Umbilical cord (tissue), 2 donors: ENCODE data around the gene JAKMIP3. TPM values are rescaled to one million over a fixed set of nuclear protein-coding genes. Genes with fewer than 3 reads are reported as not detected.

Source experiments
- DNase-seq: peaks from one replicate; pipeline ENCODE4 v3.0.0-alpha.2; 2015; ENCODE audit warnings: low spot score
- total RNA-seq: library from RNA; depleted of rRNA; stranded (reverse); fragments of >200 nt; gene quantifications from one replicate; pipeline ENCODE4 v1.2.3, GENCODE V29; 2014; ENCODE audit warnings: low replicate concordance; ENCODE audit not compliant: insufficient read depth

The JAKMIP3 gene
- total RNA-seq, 1 donor from 2014 or later = 0.72 TPM

DNA sequence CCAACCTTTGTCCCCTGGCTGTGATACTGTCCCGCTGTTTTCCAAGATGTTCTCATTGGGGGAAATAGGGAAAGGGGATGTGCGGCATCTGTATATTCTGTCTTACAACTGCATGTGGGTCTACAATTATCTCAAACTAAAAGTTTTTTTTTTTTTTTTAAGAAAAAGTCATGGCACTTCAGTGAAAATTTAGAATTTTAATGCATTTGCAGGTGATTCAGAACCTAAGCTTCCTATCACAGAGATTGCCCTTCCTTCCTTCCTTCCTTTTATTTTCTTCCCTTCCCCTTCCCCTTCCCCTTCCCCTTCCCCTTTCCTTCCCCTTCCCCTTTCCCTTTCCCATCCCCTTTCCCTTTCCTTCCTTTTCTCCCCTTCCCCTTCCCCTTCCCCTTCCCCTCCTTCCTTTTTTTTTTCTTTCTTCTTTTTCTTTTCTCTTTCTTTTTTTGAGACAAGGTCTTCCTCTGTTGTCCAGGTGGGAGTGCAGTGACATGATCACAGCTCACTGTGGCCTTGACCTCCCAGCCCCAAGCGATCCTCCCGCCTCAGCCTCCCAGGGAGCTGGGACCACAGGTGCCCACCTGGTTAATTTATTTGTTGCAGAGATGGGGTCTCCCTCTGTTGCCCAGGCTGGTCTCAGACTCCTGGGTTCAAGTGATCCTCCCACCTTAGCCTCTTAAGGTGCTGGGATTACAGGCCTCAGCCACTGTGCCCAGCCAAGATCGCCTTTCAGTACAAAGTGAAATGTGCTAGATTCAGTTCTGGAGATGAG lies 32.0 kb downstream of the JAKMIP3 start:
- DNase-seq = no peak

DNA sequence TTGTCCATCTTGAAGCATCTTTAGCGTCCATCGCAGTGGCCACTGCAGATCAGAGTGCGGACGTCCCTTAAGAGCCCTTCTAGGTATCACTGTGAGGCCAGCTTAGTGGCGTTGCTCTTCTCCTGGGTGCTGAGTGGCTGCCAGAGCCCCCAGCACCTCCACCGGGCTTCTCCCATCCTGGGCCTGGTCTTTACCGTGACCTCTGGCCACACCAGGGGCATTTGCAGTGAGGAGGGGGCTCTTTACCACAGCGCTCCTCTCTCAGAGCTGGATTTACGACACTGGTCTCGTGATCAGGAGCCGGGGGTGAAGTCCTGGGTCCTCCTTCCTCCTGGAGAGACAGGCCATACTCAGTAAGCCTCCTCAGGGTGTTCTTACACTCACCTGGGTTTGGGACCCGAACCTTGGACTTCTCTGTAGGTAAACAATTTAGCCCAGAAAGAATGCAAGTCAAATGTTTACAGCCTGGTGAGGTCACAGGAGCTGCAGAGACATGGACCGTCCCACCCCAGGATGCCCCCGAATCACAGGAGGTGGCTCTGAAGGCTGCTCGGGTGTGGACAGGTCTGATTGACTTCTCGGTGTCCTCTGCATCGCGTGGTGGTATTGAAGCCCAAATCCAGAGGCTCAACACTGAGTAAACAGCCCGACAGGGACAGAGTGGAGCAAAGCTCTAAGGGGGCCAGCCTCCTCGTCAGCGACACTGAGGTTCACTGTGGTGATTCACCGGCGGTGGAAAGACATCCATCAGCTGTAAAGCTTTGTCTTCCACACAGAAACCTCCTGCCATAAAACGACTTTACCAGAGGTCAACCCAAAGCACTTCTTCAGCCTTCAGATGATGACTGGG lies 33.0 kb downstream of the JAKMIP3 start:
- DNase-seq = peak; percentile 2

DNA sequence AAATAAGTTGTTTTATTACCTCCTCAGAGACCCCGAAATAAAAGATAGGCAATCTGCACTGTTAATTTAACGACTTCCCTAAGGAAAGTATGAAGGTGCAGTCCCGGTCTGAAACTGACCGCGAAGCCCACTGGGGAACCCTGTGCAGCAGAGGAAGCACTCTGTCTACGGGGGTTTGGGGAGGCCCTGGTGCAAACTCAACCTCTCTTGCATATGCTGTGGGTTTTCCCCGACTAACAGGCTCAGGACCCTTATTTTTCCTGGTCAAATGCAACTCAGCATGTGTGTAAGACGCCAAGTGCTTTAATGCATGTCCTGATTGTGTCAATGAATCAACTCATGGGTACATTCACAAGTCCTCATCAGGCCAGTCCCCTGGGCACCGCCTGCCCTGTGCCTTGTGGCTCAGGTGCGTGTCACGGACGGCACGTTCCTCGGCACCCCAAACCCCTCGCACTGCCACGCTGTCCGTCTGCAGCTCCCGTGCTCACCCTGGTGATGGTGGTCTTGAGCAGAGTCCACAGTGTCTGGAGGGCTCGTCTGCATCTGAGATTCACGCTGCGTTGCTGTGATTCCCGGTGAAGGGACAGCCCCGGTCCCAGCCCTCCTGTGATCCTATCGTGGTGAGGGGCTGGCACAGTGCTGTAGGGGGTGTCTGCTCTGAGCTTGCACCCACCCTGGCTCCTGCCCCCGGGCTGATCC lies 33.8 kb downstream of the JAKMIP3 start:
- no peak for DNase-seq

DNA sequence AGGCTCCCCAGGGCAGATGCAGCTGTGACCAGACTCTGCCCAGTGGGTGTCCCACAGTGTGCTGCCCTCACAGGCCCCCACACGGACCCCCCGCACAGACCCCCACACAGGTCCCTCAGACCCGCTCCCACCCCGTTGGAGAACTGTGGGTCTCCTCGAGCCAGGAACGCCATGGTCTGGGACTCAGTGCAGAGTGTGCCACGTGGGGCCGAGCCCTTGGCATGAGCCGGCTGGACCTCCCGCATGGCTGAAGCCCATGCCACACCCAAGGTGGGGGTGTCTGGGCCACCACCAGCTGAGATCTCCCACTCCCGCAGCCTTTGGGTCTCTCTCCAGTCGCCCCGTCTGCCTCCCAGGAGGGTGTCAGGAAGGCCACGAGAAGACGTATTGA lies 34.3 kb downstream of the JAKMIP3 start:
- DNase-seq = no peak

DNA sequence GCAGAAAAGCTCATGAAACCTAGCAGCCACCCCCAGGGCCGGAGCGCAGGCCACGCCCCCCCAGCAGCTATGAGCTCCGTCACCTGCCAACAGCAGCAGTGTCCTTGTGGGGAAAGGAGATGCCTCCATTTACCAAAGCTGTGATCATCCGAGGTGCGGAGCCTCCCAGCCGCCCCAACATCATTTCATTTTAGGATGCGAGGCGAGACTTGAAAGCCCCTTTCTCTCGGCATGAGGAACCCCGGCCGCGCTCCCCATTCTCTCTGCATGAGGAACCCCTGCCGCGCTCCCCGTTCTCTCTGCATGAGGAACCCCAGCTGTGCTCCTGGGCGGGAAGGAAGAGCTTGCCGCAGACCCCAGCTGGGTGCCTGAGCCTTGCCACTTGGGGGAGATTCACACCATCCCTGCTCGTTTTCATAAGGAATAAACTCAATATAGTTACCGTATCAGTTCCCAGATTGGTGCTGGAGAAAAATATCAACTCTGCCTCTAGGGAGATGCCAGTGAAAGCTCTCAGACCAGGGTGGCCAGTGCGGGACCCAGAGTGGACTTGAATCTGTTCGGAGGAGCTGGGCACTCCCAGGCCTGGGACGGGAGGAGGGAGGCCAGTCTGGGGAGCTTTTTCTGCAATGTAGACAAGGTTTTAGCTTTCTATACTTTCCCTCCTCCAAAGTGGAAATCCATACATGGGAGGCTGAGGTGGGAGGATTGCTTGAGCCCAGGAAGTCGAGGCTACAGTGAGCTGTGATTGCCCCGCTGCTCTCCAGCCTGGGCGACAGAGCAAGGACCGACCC lies 35.0 kb downstream of the JAKMIP3 start:
- DNase-seq = no peak

DNA sequence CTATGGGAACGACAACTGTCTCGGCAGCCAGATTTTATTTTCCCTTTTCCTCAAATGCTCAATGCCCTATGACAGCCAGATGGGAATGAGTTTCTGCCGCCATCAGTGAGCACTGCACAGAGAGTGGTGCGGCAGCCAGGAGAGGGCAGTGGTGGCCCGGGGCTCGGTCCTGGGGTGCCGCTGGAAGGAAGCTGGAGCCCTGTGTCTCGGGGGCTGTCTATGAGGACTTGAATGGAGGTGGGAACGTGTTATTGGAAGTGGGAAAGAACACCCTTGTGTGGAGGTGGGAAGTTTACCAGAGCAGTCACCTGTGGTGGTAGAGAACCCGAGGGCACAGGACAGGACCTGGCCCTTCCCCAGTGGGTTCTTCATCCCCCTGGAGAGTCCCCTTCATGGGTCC lies 35.8 kb downstream of the JAKMIP3 start:
- no peak for DNase-seq

DNA sequence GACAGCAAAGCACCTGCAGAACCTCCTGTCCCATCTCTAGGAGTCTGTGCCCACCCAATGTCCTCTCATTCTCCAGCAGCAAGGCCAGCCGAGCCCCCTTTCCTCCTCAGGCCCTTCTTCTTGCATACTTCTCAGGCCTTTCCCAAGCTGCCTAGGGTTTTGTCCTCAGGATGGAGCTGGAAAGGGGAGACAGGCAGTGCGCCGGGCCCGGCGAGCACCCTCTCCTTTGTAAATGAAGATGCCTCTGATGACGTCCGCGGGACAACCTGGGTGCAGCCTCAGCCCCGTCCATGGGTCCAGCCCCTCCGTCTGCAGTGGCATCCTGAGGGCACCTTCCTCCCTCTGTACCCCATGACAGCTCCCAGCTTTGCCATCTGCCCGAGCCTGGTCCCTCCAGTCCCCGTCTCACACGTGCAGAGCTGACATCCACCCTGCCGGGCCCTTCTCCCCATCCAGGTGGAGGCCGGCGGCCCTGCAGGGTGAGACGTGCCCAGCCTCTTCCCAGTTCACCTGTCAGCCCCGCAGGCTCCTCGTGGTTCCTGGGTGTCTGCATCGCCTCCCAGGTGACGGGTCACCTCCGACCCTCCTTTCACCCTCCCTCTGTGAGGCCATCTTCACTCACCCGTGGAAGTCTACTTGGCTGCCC lies 36.4 kb downstream of the JAKMIP3 start:
- DNase-seq = no peak

DNA sequence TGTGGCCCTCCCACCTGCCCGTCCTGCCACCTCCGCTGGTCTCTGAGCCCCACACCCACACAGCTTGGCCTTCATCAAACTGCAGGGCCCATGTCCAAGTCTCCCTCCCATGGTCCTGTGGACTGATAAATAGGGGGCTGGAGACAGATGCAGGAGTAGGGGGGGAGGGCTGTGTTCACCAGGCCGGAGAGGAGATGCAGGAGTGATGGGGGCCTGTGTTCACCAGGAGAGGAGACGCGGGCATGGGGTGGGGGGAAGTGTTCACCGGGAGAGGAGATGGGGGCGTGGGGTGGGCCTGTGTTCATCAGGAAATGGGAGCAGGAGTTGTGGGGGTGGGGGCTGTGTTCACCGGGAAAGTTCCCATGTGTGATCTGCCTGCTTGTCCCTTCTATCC lies 37.0 kb downstream of the JAKMIP3 start:
- no peak for DNase-seq

DNA sequence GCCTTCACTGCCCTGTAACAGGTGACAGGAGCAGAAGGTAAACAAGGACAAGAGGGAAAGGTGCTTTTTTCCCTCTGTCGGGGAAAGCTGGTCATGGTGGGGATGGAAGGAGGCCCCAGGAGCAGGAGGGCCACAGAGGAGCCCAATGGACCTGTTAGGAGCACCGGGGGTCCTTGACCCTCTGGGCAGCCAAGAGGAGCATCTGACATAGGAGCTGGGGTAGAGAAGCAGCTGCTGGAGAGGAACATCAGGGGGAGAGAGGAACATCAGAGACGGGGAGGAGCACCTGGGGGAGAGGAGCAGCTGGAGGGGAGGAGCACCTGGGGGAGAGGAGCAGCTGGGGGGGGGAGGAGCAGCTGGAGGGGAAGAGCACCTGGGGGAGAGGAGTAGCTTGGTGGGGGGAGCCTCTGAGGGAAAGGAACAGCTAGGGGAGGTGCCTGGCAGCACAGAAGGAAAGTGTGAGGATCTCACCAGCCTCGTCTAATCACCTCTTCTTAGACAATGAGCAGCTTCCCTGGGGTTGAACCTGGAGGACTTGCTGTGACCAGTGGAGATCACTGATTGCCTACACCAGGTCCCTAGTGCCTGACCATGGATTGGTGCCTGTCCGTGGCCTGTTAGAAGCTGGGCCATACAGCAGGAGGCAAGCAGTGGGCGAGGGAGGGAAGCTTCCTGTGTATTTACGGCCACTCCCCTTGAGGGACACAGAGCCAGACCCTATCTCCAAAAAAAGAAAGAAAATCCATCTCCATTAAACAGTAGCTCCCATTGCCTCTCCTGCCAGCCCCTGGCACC lies 37.6 kb downstream of the JAKMIP3 start:
- no peak for DNase-seq

DNA sequence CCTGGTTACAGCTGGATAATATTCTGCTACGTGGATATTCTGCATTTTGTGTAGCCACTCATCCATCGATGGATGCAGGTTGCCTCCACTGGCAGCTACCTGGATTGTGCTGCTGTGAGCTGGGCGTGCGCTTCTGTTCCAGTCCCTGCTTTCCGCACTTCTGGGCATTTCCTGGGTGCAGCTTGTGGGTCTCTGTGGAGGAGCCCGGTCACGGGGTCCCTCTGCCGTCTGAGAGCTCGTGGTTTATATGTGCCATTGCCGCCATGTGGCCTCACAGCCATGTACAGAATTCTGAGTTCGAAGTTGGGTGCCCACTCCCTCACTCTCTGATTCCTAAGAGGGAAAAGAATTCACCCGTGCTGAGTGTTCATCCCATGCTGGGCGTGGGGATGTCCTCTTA lies 38.3 kb downstream of the JAKMIP3 start:
- DNase-seq = no peak

DNA sequence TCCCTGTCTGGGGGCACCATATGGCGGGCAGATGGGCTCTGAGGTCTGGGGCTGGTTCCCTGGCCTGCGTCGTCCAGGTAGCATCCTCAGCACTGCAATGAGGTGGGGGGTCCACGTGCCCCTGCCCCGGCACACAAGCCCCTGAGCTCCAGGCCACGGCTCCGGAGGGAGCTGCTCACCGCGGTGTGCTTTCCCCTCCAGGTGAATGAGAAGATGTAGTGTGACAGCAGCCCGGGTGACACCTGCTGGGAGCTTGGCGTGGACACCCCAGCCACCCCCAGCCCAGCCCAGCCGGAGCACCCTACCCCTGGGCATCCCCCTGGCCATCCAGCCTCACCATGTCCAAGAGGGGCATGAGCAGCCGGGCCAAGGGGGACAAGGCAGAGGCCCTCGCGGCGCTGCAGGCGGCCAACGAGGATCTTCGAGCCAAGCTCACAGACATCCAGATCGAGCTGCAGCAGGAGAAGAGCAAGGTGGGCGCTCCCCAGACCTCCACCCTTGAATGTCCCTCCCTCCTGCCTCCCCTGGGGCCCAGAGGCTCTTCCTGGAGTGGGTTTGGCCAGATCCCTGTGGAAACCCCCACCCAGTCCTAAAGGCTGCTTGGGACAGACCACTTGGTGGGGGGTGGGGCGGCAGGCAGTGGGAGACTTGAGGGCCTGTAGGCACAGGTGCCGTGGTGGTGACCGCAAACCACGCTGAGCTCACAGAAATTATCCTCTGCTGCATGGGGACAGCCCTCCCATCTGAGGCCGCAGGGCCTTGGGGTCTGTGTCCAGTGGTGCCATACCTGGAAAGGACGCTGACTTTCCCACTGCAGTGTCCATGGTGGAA lies 38.9 kb downstream of the JAKMIP3 start:
- no peak for DNase-seq

DNA sequence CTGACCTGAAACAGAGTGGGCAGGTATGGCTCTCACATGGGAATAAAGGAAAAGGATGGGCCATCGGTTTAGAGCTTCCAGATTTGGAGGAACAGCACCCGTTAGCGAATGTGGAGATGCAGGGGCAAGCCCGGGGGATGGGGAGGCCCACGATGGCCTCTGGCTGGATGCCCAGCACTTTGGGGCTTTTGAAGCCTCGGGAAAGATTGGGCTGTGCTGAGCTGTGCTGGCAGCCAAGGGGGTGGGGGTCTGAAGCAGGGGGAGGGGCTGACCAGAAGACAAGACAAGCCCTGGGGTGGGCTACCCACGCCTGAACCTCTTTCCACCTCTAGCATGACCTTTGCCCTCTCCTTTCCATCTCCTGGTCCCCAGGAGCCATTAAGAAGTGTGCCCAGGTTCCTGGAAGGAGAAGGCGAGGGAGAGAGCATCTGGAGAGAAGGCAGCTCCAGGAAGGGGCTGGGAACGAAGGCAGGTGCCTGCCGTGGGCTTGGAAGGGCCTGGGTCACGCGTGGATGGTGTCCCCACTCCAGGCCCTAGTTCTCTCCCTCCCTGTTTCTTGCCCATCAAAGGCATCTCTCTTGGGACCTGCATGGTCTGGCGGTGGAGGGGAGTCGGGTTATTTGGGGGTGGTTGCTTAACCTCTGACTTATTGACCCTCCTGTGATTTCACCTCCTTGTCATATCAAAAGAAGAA lies 39.7 kb downstream of the JAKMIP3 start:
- no peak for DNase-seq

DNA sequence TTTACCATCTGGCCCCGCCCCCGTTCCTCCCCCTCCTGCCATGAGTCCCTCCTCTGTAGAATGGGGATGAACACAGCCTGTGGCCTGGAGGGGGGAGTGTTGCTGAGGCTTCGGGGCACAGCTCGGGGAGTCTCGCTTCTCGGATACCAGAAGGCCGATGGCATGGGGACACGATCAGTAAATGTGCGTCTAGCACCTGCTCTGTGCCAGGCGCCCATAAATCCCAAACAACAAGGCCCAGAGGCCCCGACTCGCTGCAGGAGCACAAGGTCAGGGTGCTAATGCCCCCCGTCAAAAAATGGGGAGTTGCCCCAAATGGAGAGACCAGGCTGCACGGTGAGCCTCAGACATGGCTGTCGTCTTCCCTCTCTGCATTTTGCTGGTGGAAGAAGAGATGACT lies 40.7 kb downstream of the JAKMIP3 start:
- no peak for DNase-seq

DNA sequence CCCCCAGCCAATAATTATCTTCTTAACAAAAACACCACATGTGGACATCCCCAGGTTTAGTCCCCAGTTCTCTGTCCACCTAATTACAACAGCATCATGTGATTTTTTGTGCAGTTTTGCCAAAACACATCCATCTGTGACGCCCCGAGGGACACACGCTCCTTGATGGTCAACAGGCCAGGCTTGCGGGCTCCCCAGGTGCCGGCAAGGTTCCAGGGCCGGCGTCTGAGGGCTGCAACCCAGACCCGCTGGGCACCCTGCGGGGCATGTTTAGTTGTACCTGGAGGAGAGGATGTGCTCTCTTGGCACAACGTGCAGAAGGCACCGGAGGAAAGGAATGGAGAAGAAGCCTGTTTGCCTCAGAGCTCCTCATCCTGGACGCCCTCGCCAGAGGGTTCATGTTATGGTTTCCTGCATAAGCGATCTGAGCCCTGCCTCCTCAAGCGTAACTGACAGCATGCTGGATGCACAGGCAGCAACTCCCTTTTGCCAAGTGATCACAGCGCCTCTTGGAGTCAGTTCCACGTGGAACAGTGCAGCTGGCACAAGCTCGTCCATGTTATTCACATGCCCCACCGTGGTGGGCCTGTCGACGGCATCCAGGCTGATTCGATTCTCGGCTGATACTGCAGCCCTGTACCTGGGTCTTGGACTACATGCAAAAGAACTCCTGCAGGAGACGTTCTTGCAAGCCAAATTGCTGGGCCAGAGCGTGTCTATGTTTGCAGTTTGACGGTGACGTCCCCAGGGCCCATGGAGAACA lies 41.6 kb downstream of the JAKMIP3 start:
- DNase-seq = no peak

DNA sequence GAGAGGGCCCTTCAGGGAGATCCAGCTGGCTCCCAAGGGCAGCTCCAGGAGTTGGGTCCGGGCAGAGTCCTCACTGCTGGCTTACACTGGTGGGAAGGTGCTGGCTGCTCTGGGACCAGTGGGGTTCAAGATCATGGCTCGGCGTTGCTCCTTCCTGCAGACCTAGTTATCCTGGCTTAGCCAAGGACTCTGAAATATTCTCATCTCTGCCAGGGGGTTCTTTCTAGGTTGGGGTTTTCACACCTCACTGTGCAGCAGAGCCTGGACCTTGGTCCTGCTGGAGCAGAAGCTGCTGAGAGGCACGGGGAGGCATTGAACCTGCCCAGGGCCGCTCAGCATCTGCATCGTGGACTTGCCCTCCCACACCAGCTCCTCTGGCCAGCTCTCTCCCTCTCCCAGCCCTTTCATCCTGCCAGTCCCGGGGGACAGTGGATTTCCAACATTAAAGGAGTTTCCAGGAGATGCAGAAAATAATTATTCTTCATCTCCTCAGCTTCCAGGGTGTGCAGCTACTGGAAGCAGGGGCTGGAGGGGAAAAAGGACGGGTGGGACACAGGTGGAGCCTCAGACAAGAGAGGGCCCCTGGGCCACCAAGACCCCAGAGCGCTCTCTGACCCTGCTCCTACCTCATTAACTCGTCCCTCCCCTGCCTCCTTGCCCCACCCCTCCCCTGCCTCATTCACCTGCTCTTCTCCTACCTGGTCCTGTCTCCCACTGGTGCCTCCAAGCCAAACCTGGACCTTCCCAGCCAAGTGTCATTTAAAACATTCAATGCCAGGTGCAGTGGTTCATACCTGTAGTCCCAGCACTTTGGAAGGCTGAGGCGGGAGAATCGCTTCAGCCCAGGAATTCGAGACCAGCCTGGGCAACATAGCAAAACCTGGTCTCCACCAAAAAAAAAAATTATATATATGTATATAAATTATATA lies 42.5 kb downstream of the JAKMIP3 start:
- DNase-seq = no peak

DNA sequence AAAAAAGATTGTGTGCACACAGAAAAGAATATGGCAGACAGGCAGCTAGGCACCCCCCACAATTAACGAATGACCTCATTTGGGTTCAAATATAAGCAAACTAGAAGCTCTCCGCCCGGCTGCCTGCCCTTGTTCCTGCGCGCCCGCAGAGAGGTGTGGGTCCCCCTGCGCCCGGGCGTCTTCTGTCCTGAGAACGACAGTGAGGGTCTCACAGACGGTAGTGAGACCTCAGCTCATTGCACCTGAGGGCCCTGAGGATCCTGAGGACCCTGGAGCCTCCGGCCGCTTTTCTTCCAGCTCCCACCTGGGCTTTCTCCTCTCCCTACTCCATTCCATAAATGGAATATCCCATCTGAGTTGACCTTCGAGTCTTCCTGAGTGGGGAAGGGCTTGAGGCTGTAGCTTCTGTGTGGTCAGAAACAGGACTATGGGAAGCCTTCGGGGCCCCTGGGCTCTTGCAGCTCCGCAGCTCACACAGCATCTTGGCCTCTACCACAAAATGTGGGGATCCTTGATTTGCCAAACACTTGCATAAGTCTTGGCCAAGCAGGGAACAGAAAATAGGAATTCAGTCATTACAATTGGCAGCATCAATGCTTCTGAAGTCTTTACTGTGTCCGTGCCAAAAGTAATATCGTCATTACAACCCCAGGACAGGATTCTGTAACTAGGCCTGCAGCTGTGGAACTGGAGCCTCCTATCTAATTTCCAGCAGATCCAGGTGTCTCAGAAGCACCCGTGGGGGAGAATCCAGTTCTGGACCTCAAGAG lies 43.8 kb downstream of the JAKMIP3 start:
- no peak for DNase-seq
